Activated gamma-delta T cell treated with Interleukin-2 at 50 U/mL for 16 hours (primary cell): ENCODE results near the gene UBE4A.

ENCODE experiments used
- DNase-seq: peaks from one replicate; pipeline ENCODE4 v3.0.0-alpha.2; 2020

Gene UBE4A

GRCh38 chr11:118342503-118343161, 16.8 kb upstream of the UBE4A start, which contains the start of gene CD3D:
Gene CD3D, minus strand, starts transcription at chr11:118342705. Its CDS starts 98 bp downstream, at chr11:118342607.
- peak; percentile 68 for DNase-seq

- no peak for DNase-seq
Observed at GRCh38 chr11:118343248-118343647, 16.2 kb upstream of the UBE4A start.

GRCh38 chr11:118343981-118344515, 15.4 kb upstream of the UBE4A start, which contains the start of gene CD3G:
Gene CD3G, plus strand, starts transcription at chr11:118344344. Its CDS starts 80 bp downstream, at chr11:118344424.
- peak; percentile 77 for DNase-seq

- DNase-seq: no peak
Observed at GRCh38 chr11:118349475-118349874, 9.9 kb upstream of the UBE4A start.

- DNase-seq: no peak
Observed at GRCh38 chr11:118353084-118353710, 6.2 kb upstream of the UBE4A start.

- DNase-seq: no peak
Observed at GRCh38 chr11:118358071-118358470, 1.3 kb upstream of the UBE4A start.

- no peak for DNase-seq
Observed at GRCh38 chr11:118364956-118365615, 5.7 kb downstream of the UBE4A start.

GRCh38 chr11:118366287-118366686, 6.9 kb downstream of the UBE4A start:
- no peak for DNase-seq

GRCh38 chr11:118370774-118371173, 11.4 kb downstream of the UBE4A start:
- no peak for DNase-seq

- DNase-seq: no peak
Observed at GRCh38 chr11:118373263-118373662, 13.9 kb downstream of the UBE4A start.

- DNase-seq: no peak
Observed at GRCh38 chr11:118373871-118374270, 14.5 kb downstream of the UBE4A start.

GRCh38 chr11:118374729-118375128, 15.3 kb downstream of the UBE4A start:
- DNase-seq: no peak

GRCh38 chr11:118375978-118376377, 16.6 kb downstream of the UBE4A start:
- no peak for DNase-seq

GRCh38 chr11:118379497-118379896, 20.1 kb downstream of the UBE4A start:
- DNase-seq: no peak

- no peak for DNase-seq
Observed at GRCh38 chr11:118380571-118380970, 21.2 kb downstream of the UBE4A start.

- DNase-seq: no peak
Observed at GRCh38 chr11:118382954-118383353, 23.6 kb downstream of the UBE4A start.

GRCh38 chr11:118383657-118384056, 24.3 kb downstream of the UBE4A start:
- DNase-seq: no peak

- DNase-seq: no peak
Observed at GRCh38 chr11:118396097-118396501, 36.7 kb downstream of the UBE4A start.

GRCh38 chr11:118397448-118397847, 38.0 kb downstream of the UBE4A start:
- no peak for DNase-seq

- DNase-seq: peak; percentile 50
Observed at GRCh38 chr11:118398791-118399559, 39.6 kb downstream of the UBE4A start.

- DNase-seq: peak; percentile 92
Observed at GRCh38 chr11:118401151-118401879, 41.9 kb downstream of the UBE4A start, which contains the start of gene ATP5MG. Gene ATP5MG, plus strand, starts transcription at chr11:118401606. Its CDS starts 60 bp downstream, at chr11:118401666.
